Endothelial cell of umbilical vein (primary cell): ENCODE data around the gene FREM3. TPM values are rescaled to one million over a fixed set of nuclear protein-coding genes. Genes with fewer than 3 reads are reported as not detected.

Experiments used
- BruUV-seq: library from RNA; stranded (reverse); fragments of 400-500 nt; replicated peaks from 2 replicates; lab custom pipeline; 2021; lab: Mats Ljungman, UMichigan
- CTCF ChIA-PET: fragments of 300-600, 350-600 bp; sonication (Branson Sonifier 250); formaldehyde crosslinking; loops from one replicate; lab custom pipeline; 2021; ENCODE audit warnings: antibody characterized with exemption, inconsistent platforms; lab: Charles Lee
- POLR2A ChIA-PET: fragments of 300-600, 350-600 bp; sonication (Branson Sonifier 250); formaldehyde crosslinking; loops from one replicate; lab custom pipeline; 2021; ENCODE audit warnings: antibody characterized with exemption, inconsistent platforms; lab: Charles Lee
- DNase-seq: peaks from one replicate; pipeline ENCODE4 v3.0.0-alpha.2; 2011; ENCODE audit warnings: low read depth, low spot score
- FAIRE-seq: peaks from 2 replicates; lab custom pipeline; 2011; peaks lifted over from hg19 to GRCh38; lab: Jason Lieb, UNC
- H2AFZ ChIP-seq: 2 replicates; pipeline ENCODE4 v1.6.0; 2012; ENCODE audit warnings: low read depth, low read length, control low read depth, inconsistent platforms
- H3K27ac ChIP-seq: 2 replicates; pipeline ENCODE4 v1.5.1; 2011; ENCODE audit warnings: low read depth, mild to moderate bottlenecking, control low read depth, low read length, moderate library complexity; ENCODE audit not compliant: insufficient read depth
- H3K27me3 ChIP-seq, 2 experiments: 2 replicates each; pipeline versions ENCODE4 v1.6.0 to v1.6.1; 2011; ENCODE audit warnings: low read length in 2 of 2, mixed read lengths in 1 of 2; ENCODE audit not compliant: control insufficient read depth in 2 of 2, insufficient read depth in 2 of 2
- H3K36me3 ChIP-seq, 2 experiments: 2 replicates in 1 of 2; 3 replicates in 1 of 2; pipeline ENCODE4 v1.5.1; 2011; ENCODE audit warnings: low read length in 2 of 2, mild to moderate bottlenecking in 1 of 2, moderate library complexity in 1 of 2; ENCODE audit not compliant: control insufficient read depth in 2 of 2, insufficient read depth in 2 of 2; ENCODE audit errors: extremely low read depth in 1 of 2
- H3K4me1 ChIP-seq: 3 replicates; pipeline ENCODE4 v1.5.1; 2011; ENCODE audit warnings: mild to moderate bottlenecking, low read length; ENCODE audit not compliant: control insufficient read depth, insufficient read depth; ENCODE audit errors: extremely low read depth
- H3K4me2 ChIP-seq: 2 replicates; pipeline ENCODE4 v1.6.1; 2011; ENCODE audit warnings: low read length, control low read depth, mixed read lengths; ENCODE audit not compliant: insufficient read depth
- H3K4me3 ChIP-seq, 3 experiments: fragments of 200-600 bp in 1 of 3; sonication (generic), shearing (Covaris generic) in 1 of 3; replicated peaks in 1 of 3; 2 replicates each; pipeline ENCODE4 v1.5.1; 2011 to 2016; ENCODE audit warnings: control low read depth in 3 of 3, low read length in 3 of 3, mild to moderate bottlenecking in 2 of 3, inconsistent platforms in 1 of 3, low read depth in 1 of 3, moderate library complexity in 1 of 3; ENCODE audit not compliant: insufficient read depth in 1 of 3
- H3K79me2 ChIP-seq: 2 replicates; pipeline ENCODE4 v1.6.0; 2012; ENCODE audit warnings: low read length, inconsistent platforms; ENCODE audit not compliant: control insufficient read depth, insufficient read depth
- H3K9ac ChIP-seq: replicated peaks from 2 replicates; pipeline ENCODE3; 2011; ENCODE audit warnings: low read length, control low read depth; ENCODE audit not compliant: insufficient read depth; ENCODE audit errors: extremely low read depth
- H3K9me1 ChIP-seq: replicated peaks from 3 replicates; pipeline ENCODE4 v1.6.0; 2011; ENCODE audit warnings: mild to moderate bottlenecking, low read length; ENCODE audit not compliant: control insufficient read depth, insufficient read depth; ENCODE audit errors: extremely low read depth
- H3K9me3 ChIP-seq: replicated peaks from 2 replicates; pipeline ENCODE4 v1.5.1; 2012; ENCODE audit warnings: low read length, inconsistent platforms; ENCODE audit not compliant: control insufficient read depth, insufficient read depth
- H4K20me1 ChIP-seq: replicated peaks from 2 replicates; pipeline ENCODE3; 2011; ENCODE audit warnings: mild to moderate bottlenecking, low read length; ENCODE audit not compliant: control insufficient read depth, insufficient read depth; ENCODE audit errors: extremely low read depth
- CTCF ChIP-seq, 2 donors: IDR thresholded peaks; 1 replicate in 1 of 2; 2 replicates in 1 of 2; pipeline ENCODE4 v1.5.1; 2011; ENCODE audit warnings: low read length in 2 of 2, mild to moderate bottlenecking in 2 of 2, moderate library complexity in 2 of 2, control low read depth in 1 of 2, inconsistent platforms in 1 of 2, low read depth in 1 of 2; ENCODE audit not compliant: insufficient read depth in 1 of 2; ENCODE audit errors: extremely low read depth in 1 of 2
- EZH2 ChIP-seq: IDR thresholded peaks from 2 replicates; pipeline ENCODE4 v1.6.1; 2012; ENCODE audit warnings: borderline replicate concordance, low read depth, mild to moderate bottlenecking, moderate library complexity, low read length, inconsistent platforms; ENCODE audit not compliant: severe bottlenecking
- FOS ChIP-seq: IDR thresholded peaks from 2 replicates; pipeline ENCODE4 v1.6.1; 2011; ENCODE audit warnings: mild to moderate bottlenecking, low read length, moderate library complexity, borderline replicate concordance; ENCODE audit not compliant: insufficient read depth
- GATA2 ChIP-seq: IDR thresholded peaks from 2 replicates; pipeline ENCODE4 v1.7.0; 2011; ENCODE audit warnings: low read depth, mild to moderate bottlenecking, moderate library complexity, mixed read lengths, low read length; ENCODE audit not compliant: insufficient read length, insufficient read depth
- JUN ChIP-seq: IDR thresholded peaks from 2 replicates; pipeline ENCODE4 v1.6.1; 2011; ENCODE audit warnings: borderline replicate concordance, low read depth; ENCODE audit not compliant: insufficient read length, insufficient read depth
- MAX ChIP-seq: IDR thresholded peaks from 2 replicates; pipeline ENCODE4 v1.6.1; 2011; ENCODE audit not compliant: insufficient read depth, insufficient read length
- MYC ChIP-seq: IDR thresholded peaks from one replicate; pipeline ENCODE4 v1.6.1; 2011; ENCODE audit warnings: mild to moderate bottlenecking, low read depth, low read length
- POLR2A ChIP-seq: IDR thresholded peaks from 2 replicates; pipeline ENCODE4 v1.6.1; 2012; ENCODE audit warnings: low read depth, mild to moderate bottlenecking, control low read depth, low read length
- POLR2AphosphoS5 ChIP-seq: IDR thresholded peaks from 2 replicates; pipeline ENCODE4 v1.6.1; 2012; ENCODE audit warnings: low read depth, mild to moderate bottlenecking, control low read depth, low read length, moderate library complexity; ENCODE audit not compliant: insufficient read depth
- dilution Hi-C: fragments of 300-500 bp; cut with MboI; formaldehyde crosslinking; loops from one replicate; pipeline ENCODE4 v1.15.0; 2019; ENCODE audit warnings: low sequenced_read_pairs; ENCODE audit not compliant: extremely low pct_ligation_motif_present
- intact Hi-C: fragments of 100-400 bp; cut with micrococcal nuclease; formaldehyde crosslinking; loops from one replicate; pipeline ENCODE4 v1.10.0; 2022
- polyA plus RNA-seq, 4 experiments: library from polyadenylated mRNA; depleted of rRNA in 3 of 4; stranded (reverse) in 3 of 4; unstranded in 1 of 4; fragments of >200 nt; gene quantifications; 2 replicates each; pipeline versions ENCODE4 v1.2.1 to v1.2.3, GENCODE V29; 2011 to 2012; ENCODE audit warnings: missing spikeins in 1 of 4
- total RNA-seq: library from RNA; stranded (reverse); gene quantifications from 2 replicates; pipeline ENCODE4 v1.2.3, GENCODE V29; 2021

Gene FREM3
- total and polyA plus RNA-seq, 2 donors (not counting 3 experiments of a cell fraction or from before 2014, with no cell fraction given): 0.04 to 0.08 TPM

- no peaks in the 10 kb centered on the region for H3K79me2 ChIP-seq
- ChIA-PET CTCF (no interaction called here), POLR2A (no interaction called here)
- no peak overlapping the region for H3K4me3 ChIP-seq
- intact Hi-C loops (no loop called here), dilution Hi-C loops (no loop called here)
- TF ChIP-seq CTCF (IDR thresholded peaks at IDR 0.05; ENCODE audit: extremely low read depth in 1 of 2, insufficient read depth in 1 of 2, low read depth in 1 of 2, low read length in 2 of 2): no peak
- TF ChIP-seq EZH2: no peak
- TF ChIP-seq POLR2A: no peak
- TF ChIP-seq MAX: no peak
- no peak for TF ChIP-seq JUN
- TF ChIP-seq MYC: no peak
- TF ChIP-seq GATA2: no peak
- no peak for TF ChIP-seq POLR2AphosphoS5
- no peak for TF ChIP-seq FOS
- no peaks in the 10 kb centered on the region for H3K4me1 ChIP-seq
- H2AFZ ChIP-seq: no peak overlapping the region
- H3K9me3 ChIP-seq: no peaks in the 10 kb centered on the region
- H3K9ac ChIP-seq: no peak overlapping the region
- H3K27me3 ChIP-seq: no peaks in the 10 kb centered on the region
- BruUV-seq: no TSS peak
- no peak overlapping the region for H3K27ac ChIP-seq
- H4K20me1 ChIP-seq: no peaks in the 10 kb centered on the region
- no peaks in the 10 kb centered on the region for H3K9me1 ChIP-seq
- no peak for FAIRE-seq
- no peaks in the 10 kb centered on the region for H3K36me3 ChIP-seq
- DNase-seq: no peak
- no peak overlapping the region for H3K4me2 ChIP-seq
Measured at GRCh38 chr4:143597276-143597675, 103.2 kb downstream of the FREM3 start.
